ENCODE results near the gene ZNF467. TPM values are rescaled to one million over a fixed set of nuclear protein-coding genes. Genes with fewer than 3 reads are reported as not detected.

Gene ZNF467
- total RNA-seq, 2 experiments from 2014 or later = 0.08 to 0.11 TPM

- H3K4me1 Mint-ChIP-seq (ENCODE audit: low read depth) = no peaks in the 10 kb centered on the region
- ATAC-seq (no peak), DNase-seq (no peak)
- no peak overlapping the region for H3K4me3 Mint-ChIP-seq
- H3K27ac Mint-ChIP-seq = no peak overlapping the region
- H3K27me3 Mint-ChIP-seq (ENCODE audit: low read depth) = peaks cover 2% of the 10 kb centered on the region
- ChIA-PET CTCF (no interaction called here), POLR2A (no interaction called here)
- H3K36me3 Mint-ChIP-seq (ENCODE audit: low read depth) = no peaks in the 10 kb centered on the region
- no peaks in the 10 kb centered on the region for H3K9me3 Mint-ChIP-seq (ENCODE audit: insufficient read depth)
These were observed 41.3 kb downstream of the ZNF467 start for GRCh38 chr7:149732111-149732561.

- Mint-ChIP-seq H3K4me1 (ENCODE audit: low read depth) (no peaks in the 10 kb centered on the region), H3K27me3 (ENCODE audit: low read depth) (no peaks in the 10 kb centered on the region), H3K9me3 (ENCODE audit: insufficient read depth) (no peaks in the 10 kb centered on the region), H3K4me3 (no peak overlapping the region), H3K36me3 (ENCODE audit: low read depth) (no peaks in the 10 kb centered on the region), H3K27ac (no peak overlapping the region)
- ATAC-seq (no peak), DNase-seq (no peak)
- POLR2A ChIA-PET = no interaction called here
- CTCF ChIA-PET = interaction anchor here (0.7 kb wide), 1 partner anchor 11 kb away, joined by 3 read pairs; no protein-coding TSS in a partner anchor
These were observed 42.0 kb downstream of the ZNF467 start for GRCh38 chr7:149731207-149731955.

- ATAC-seq (no peak), DNase-seq (no peak)
- Mint-ChIP-seq H3K4me1 (ENCODE audit: low read depth) (no peaks in the 10 kb centered on the region), H3K9me3 (ENCODE audit: insufficient read depth) (no peaks in the 10 kb centered on the region), H3K36me3 (ENCODE audit: low read depth) (no peaks in the 10 kb centered on the region), H3K4me3 (no peak overlapping the region), H3K27ac (no peak overlapping the region), H3K27me3 (ENCODE audit: low read depth) (no peaks in the 10 kb centered on the region)
- ChIA-PET POLR2A (no interaction called here), CTCF (no interaction called here)
These were observed 43.2 kb downstream of the ZNF467 start for GRCh38 chr7:149729983-149730801.

GRCh38 chr7:149729586-149729982, 43.8 kb downstream of the ZNF467 start:
- Mint-ChIP-seq H3K4me3 (no peak overlapping the region), H3K4me1 (ENCODE audit: low read depth) (no peaks in the 10 kb centered on the region), H3K36me3 (ENCODE audit: low read depth) (no peaks in the 10 kb centered on the region), H3K27me3 (ENCODE audit: low read depth) (no peaks in the 10 kb centered on the region), H3K27ac (no peak overlapping the region), H3K9me3 (ENCODE audit: insufficient read depth) (no peaks in the 10 kb centered on the region)
- ChIA-PET CTCF (no interaction called here), POLR2A (no interaction called here)
- DNase-seq (no peak), ATAC-seq (no peak)

GRCh38 chr7:149728491-149729375, 44.7 kb downstream of the ZNF467 start:
- Mint-ChIP-seq H3K4me3 (no peak overlapping the region), H3K4me1 (ENCODE audit: low read depth) (no peaks in the 10 kb centered on the region), H3K27me3 (ENCODE audit: low read depth) (no peaks in the 10 kb centered on the region), H3K36me3 (ENCODE audit: low read depth) (no peaks in the 10 kb centered on the region), H3K27ac (no peak overlapping the region), H3K9me3 (ENCODE audit: insufficient read depth) (no peaks in the 10 kb centered on the region)
- ATAC-seq = no peak
- ChIA-PET CTCF (no interaction called here), POLR2A (no interaction called here)
- no peak for DNase-seq

- ATAC-seq (no peak), DNase-seq (no peak)
- Mint-ChIP-seq H3K4me3 (no peak overlapping the region), H3K27me3 (ENCODE audit: low read depth) (no peaks in the 10 kb centered on the region), H3K9me3 (ENCODE audit: insufficient read depth) (no peaks in the 10 kb centered on the region), H3K27ac (no peak overlapping the region), H3K4me1 (ENCODE audit: low read depth) (no peaks in the 10 kb centered on the region), H3K36me3 (ENCODE audit: low read depth) (no peaks in the 10 kb centered on the region)
- ChIA-PET POLR2A (no interaction called here), CTCF (no interaction called here)
These were observed 45.4 kb downstream of the ZNF467 start for GRCh38 chr7:149727899-149728476.

- Mint-ChIP-seq H3K27me3 (ENCODE audit: low read depth) (no peaks in the 10 kb centered on the region), H3K36me3 (ENCODE audit: low read depth) (no peaks in the 10 kb centered on the region), H3K4me1 (ENCODE audit: low read depth) (no peaks in the 10 kb centered on the region), H3K4me3 (no peak overlapping the region), H3K9me3 (ENCODE audit: insufficient read depth) (no peaks in the 10 kb centered on the region), H3K27ac (no peak overlapping the region)
- ChIA-PET POLR2A (no interaction called here), CTCF (no interaction called here)
- DNase-seq = no peak
- ATAC-seq = no peak
These were observed 46.1 kb downstream of the ZNF467 start for GRCh38 chr7:149727053-149727898.

- Mint-ChIP-seq H3K9me3 (ENCODE audit: insufficient read depth) (no peaks in the 10 kb centered on the region), H3K27ac (no peak overlapping the region), H3K27me3 (ENCODE audit: low read depth) (no peaks in the 10 kb centered on the region), H3K4me3 (no peak overlapping the region), H3K36me3 (ENCODE audit: low read depth) (no peaks in the 10 kb centered on the region), H3K4me1 (ENCODE audit: low read depth) (no peaks in the 10 kb centered on the region)
- POLR2A ChIA-PET = no interaction called here
- ATAC-seq (no peak), DNase-seq (no peak)
- CTCF ChIA-PET = no interaction called here
These were observed 47.5 kb downstream of the ZNF467 start for GRCh38 chr7:149725916-149726315.

- H3K27me3 Mint-ChIP-seq (ENCODE audit: low read depth) = no peaks in the 10 kb centered on the region
- DNase-seq = no peak
- H3K4me3 Mint-ChIP-seq = no peak overlapping the region
- H3K4me1 Mint-ChIP-seq (ENCODE audit: low read depth) = no peaks in the 10 kb centered on the region
- no peak overlapping the region for H3K27ac Mint-ChIP-seq
- H3K36me3 Mint-ChIP-seq (ENCODE audit: low read depth) = no peaks in the 10 kb centered on the region
- no peak for ATAC-seq
- H3K9me3 Mint-ChIP-seq (ENCODE audit: insufficient read depth) = no peaks in the 10 kb centered on the region
- POLR2A ChIA-PET = no interaction called here
- CTCF ChIA-PET = no interaction called here
These were observed 48.0 kb downstream of the ZNF467 start for GRCh38 chr7:149725426-149725821.

- Mint-ChIP-seq H3K36me3 (ENCODE audit: low read depth) (no peaks in the 10 kb centered on the region), H3K9me3 (ENCODE audit: insufficient read depth) (no peaks in the 10 kb centered on the region), H3K27ac (no peak overlapping the region), H3K27me3 (ENCODE audit: low read depth) (no peaks in the 10 kb centered on the region), H3K4me3 (no peak overlapping the region), H3K4me1 (ENCODE audit: low read depth) (no peaks in the 10 kb centered on the region)
- ATAC-seq (no peak), DNase-seq (no peak)
- POLR2A ChIA-PET = no interaction called here
- CTCF ChIA-PET = no interaction called here
These were observed 48.5 kb downstream of the ZNF467 start for GRCh38 chr7:149724661-149725425.
